Type B pancreatic cell (in vitro differentiated cells): ENCODE data around the gene AHDC1. TPM values are rescaled to one million over a fixed set of nuclear protein-coding genes. Genes with fewer than 3 reads are reported as not detected.
A peak's percentile ranks its signal among the peaks of the same experiment; 100 is the strongest.

Experiments used
- DNase-seq: peaks from one replicate; pipeline ENCODE4 v3.0.0; 2021; ENCODE audit warnings: mixed read lengths; ENCODE audit not compliant: unreplicated experiment; ENCODE audit errors: extremely low spot score
- H3K27ac Mint-ChIP-seq: 2 replicates; pipeline ENCODE4 v1.8.0; 2021; ENCODE audit warnings: mild to moderate bottlenecking, mixed read lengths
- H3K27me3 Mint-ChIP-seq: 2 replicates; pipeline ENCODE4 v1.8.0; 2021; ENCODE audit warnings: mixed read lengths
- H3K36me3 Mint-ChIP-seq: 2 replicates; pipeline ENCODE4 v1.8.0; 2021; ENCODE audit warnings: mixed read lengths
- H3K4me1 Mint-ChIP-seq: one replicate; pipeline ENCODE4 v1.8.0; 2021; ENCODE audit warnings: mixed read lengths; ENCODE audit not compliant: unreplicated experiment
- H3K4me3 Mint-ChIP-seq: 2 replicates; pipeline ENCODE4 v1.8.0; 2021; ENCODE audit warnings: mild to moderate bottlenecking, mixed read lengths
- H3K9me3 Mint-ChIP-seq: 2 replicates; pipeline ENCODE4 v1.8.0; 2021; ENCODE audit warnings: mixed read lengths
- total RNA-seq: library from RNA; stranded (reverse); gene quantifications from 2 replicates; pipeline ENCODE4 v1.2.1, GENCODE V29; 2021; ENCODE audit warnings: low replicate concordance
- TF ChIP-seq, protein P1 (sequence below): fragments of 200-600 bp; sonication (generic); conservative IDR thresholded peaks from 2 replicates; pipeline ENCODE4 v1.5.0; 2021; ENCODE audit warnings: antibody characterized with exemption, mild to moderate bottlenecking

Gene AHDC1
- total RNA-seq, 1 donor from 2014 or later, result 61.0 TPM

DNA sequence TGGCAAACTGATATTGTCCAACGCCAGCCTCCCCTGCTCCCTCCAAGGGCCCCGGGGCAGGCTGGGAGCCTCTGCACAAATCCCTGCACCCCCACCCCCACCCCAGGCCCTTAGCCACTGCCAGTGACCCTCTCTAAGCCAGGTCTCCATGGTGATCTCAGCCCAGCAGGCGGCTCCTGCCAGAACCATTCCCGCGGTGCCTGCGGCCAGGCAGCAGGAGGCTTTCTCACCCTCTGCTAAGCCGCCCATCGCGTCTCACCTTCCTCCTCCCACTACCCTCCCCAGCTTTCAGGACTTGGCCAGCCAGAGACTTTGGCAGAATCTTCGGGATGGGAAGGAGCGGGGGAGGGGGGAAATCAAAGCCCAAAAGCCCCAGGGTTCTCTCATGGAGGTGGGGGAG lies 67.2 kb downstream of the AHDC1 start:
- Mint-ChIP-seq H3K4me3 (peak overlapping the region; percentile 31), H3K4me1 (peaks cover 58% of the 10 kb centered on the region)

DNA sequence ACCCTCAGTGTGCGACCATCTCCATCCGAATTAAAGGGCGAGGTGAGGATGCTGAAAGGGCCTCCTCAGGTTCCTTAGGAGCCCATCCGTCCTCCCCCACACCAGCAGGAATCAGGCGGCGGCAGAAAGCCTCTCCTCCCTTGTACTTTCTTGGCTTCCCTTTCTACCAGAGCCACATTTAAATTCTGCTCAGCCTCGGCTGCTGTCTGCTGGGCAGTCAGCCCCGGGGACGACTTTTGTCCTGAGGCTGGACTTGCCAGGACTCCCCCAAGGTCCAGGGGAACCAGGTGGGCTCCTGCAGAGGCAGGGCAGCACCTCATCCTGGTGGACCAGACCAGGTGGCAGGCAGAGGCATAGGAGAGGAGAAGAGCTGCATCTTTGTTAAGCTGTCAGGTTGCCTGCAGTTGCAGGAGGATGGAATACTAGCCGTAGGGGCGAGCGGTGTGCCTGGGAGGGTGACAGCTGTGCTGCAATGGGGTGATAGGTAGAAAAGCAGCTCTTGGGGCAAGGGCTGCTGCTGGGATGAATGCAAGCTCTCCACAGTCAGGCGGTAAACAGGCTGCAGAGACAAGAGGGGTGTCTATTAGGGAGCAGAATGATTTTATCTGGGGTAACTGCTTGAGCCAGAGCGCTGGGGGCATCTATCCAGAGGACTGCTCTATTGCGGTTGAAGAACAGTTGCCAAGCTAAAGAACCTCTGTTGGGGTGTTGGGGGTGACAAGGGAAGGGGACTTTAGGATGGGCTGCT lies 67.8 kb downstream of the AHDC1 start:
- Mint-ChIP-seq H3K36me3 (peaks cover 24% of the 10 kb centered on the region), H3K4me1 (peaks cover 58% of the 10 kb centered on the region), H3K4me3 (peak overlapping the region; percentile 32), H3K9me3 (no peaks in the 10 kb centered on the region), H3K27ac (peak overlapping the region; percentile 71), H3K27me3 (no peaks in the 10 kb centered on the region)
- no peak for DNase-seq
- TF ChIP-seq, protein P1, sequence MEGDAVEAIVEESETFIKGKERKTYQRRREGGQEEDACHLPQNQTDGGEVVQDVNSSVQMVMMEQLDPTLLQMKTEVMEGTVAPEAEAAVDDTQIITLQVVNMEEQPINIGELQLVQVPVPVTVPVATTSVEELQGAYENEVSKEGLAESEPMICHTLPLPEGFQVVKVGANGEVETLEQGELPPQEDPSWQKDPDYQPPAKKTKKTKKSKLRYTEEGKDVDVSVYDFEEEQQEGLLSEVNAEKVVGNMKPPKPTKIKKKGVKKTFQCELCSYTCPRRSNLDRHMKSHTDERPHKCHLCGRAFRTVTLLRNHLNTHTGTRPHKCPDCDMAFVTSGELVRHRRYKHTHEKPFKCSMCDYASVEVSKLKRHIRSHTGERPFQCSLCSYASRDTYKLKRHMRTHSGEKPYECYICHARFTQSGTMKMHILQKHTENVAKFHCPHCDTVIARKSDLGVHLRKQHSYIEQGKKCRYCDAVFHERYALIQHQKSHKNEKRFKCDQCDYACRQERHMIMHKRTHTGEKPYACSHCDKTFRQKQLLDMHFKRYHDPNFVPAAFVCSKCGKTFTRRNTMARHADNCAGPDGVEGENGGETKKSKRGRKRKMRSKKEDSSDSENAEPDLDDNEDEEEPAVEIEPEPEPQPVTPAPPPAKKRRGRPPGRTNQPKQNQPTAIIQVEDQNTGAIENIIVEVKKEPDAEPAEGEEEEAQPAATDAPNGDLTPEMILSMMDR, result no peak

More for the DNA sequence above, 67.2 kb downstream of the AHDC1 start:
- Mint-ChIP-seq H3K27ac (peak overlapping the region; percentile 71), H3K36me3 (peaks cover 24% of the 10 kb centered on the region), H3K27me3 (no peaks in the 10 kb centered on the region), H3K9me3 (no peaks in the 10 kb centered on the region)
- DNase-seq, result no peak
- TF ChIP-seq, protein P1, result no peak

- H3K9me3 Mint-ChIP-seq, result no peaks in the 10 kb centered on the region
- H3K27me3 Mint-ChIP-seq, result no peaks in the 10 kb centered on the region
- TF ChIP-seq, protein P1, result no peak
- peaks cover 54% of the 10 kb centered on the region for H3K4me1 Mint-ChIP-seq
- H3K27ac Mint-ChIP-seq, result peak overlapping the region; percentile 71
- no peak overlapping the region for H3K4me3 Mint-ChIP-seq
- peaks cover 24% of the 10 kb centered on the region for H3K36me3 Mint-ChIP-seq
- DNase-seq, result no peak
These were observed 68.6 kb downstream of the AHDC1 start for GRCh38 chr1:27535386-27535785.

GRCh38 chr1:27531959-27532685 lies 71.8 kb downstream of the AHDC1 start:
- H3K9me3 Mint-ChIP-seq, result no peaks in the 10 kb centered on the region
- no peaks in the 10 kb centered on the region for H3K27me3 Mint-ChIP-seq
- H3K4me3 Mint-ChIP-seq, result peak overlapping the region; percentile 7
- DNase-seq, result no peak
- H3K27ac Mint-ChIP-seq, result peak overlapping the region; percentile 77
- peaks cover 56% of the 10 kb centered on the region for H3K4me1 Mint-ChIP-seq
- peaks cover 16% of the 10 kb centered on the region for H3K36me3 Mint-ChIP-seq
- TF ChIP-seq, protein P1, result no peak

DNA sequence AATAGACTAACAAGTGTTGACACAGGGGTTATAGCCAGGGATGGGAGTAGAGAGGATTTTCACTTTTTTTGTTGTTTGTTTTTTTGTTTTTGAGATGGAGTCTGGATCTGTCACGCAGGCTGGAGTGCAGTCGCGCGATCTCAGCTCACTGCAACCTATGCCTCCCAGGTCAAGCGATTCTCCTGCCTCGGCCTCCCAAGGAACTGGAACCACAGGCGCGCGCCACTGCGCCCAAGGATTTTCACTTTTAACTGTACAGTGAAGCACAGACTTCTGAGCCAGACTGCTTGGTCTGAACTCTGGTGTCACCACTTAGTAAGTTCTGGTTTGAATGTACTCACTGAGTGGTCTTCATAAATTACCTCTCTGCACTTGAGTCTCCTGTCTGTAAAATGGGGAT lies 73.8 kb downstream of the AHDC1 start:
- Mint-ChIP-seq H3K4me1 (peaks cover 51% of the 10 kb centered on the region), H3K4me3 (peak overlapping the region; percentile 60), H3K27me3 (no peaks in the 10 kb centered on the region), H3K27ac (peak overlapping the region; percentile 83), H3K36me3 (peaks cover 16% of the 10 kb centered on the region), H3K9me3 (no peaks in the 10 kb centered on the region)
- no peak for DNase-seq
- TF ChIP-seq, protein P1, result no peak
